GM18502 (cell line): ENCODE results near the gene GFOD1.
A peak's percentile ranks its signal among the peaks of the same experiment; 100 is the strongest.
"Not testable (repeated sequence)": the region's sequence is repeated elsewhere in the genome, so short reads cannot be mapped to it uniquely, and the experiment has no call there.

Experiments
- ATAC-seq: cut with Tn5 transposase; IDR thresholded peaks from one replicate; pipeline ENCODE4 v1.9.1; 2021; ENCODE audit warnings: mild to moderate bottlenecking; ENCODE audit not compliant: unreplicated experiment, poor library complexity

GFOD1 gene

GRCh38 chr6:13468839-13469238 is 18.6 kb downstream of the GFOD1 start:
- no peak for ATAC-seq

DNA sequence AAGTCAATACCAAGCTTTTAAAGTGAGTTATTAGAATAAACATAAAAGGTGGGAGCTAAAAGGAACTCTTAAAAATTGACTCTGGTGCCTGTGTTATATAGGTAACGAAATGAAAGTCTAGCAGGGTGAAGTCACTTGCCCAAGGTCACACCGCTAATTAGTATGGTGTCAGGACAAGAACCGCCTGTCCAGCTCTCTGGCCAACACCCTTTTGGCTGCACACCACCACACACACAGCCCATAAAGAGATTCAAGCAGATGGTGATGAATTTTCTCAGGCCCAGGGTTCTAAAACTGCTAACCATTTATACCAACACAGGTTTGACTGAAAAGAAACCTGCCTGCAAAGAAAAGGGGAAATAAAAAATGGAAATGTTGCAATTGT is 20.2 kb downstream of the GFOD1 start:
- ATAC-seq = no peak

- no peak for ATAC-seq
Observed at GRCh38 chr6:13466304-13467215, 20.8 kb downstream of the GFOD1 start.

DNA sequence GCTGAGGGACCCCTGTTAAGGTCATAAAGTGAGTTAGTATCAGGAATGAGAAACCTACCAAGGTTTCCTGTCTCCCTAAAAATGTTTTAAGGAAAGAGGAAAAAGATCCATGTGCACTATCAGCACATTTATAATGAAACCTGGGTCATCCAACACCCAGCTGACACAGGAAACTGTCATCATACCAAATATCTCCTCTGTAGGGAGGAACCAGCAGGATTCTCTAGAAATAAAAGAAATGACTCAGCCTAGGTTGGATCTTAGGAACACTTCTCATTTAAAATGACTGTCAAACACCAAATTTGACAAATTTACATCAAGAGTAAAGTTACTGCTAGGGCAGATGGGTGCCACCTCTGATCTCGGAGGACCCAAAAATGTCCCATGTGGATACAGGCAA is 21.7 kb downstream of the GFOD1 start:
- no peak for ATAC-seq

DNA sequence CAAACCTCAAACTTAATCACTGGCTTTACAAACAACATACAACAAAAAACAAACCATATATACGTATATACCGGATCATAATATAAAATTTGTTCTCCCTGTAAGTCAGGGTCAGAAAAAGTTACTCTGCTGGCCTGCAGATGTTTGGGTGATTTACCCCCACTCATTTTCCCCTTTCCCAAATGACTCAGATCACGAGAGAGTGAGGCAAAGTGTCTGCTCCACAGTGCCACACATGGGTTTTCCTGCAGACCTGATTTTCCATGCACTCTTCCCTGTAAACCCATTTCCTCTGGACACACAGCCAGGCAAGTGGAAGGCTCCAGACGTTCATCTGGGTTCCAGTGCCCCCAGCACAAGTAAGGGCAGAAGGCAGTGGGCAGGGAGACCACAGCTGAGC is 23.5 kb downstream of the GFOD1 start:
- ATAC-seq = no peak

DNA sequence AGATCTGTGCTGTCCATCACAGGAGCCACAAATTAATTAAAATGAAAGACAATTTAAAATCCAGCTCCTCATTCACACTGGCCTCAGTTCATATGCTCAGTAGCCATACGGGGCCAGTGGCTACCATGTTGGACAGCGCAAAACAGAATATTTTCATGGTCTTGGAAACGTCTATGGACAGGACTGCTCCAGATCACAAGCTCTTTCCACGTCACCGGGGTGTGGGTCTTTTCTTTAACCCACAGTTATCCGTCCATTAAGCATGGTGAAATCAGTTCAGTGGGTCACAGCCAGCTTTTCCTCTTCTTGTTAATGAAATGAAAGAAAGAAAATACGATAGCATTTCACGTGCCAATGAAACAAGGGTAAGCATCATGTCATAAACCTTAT is 24.1 kb downstream of the GFOD1 start:
- no peak for ATAC-seq

DNA sequence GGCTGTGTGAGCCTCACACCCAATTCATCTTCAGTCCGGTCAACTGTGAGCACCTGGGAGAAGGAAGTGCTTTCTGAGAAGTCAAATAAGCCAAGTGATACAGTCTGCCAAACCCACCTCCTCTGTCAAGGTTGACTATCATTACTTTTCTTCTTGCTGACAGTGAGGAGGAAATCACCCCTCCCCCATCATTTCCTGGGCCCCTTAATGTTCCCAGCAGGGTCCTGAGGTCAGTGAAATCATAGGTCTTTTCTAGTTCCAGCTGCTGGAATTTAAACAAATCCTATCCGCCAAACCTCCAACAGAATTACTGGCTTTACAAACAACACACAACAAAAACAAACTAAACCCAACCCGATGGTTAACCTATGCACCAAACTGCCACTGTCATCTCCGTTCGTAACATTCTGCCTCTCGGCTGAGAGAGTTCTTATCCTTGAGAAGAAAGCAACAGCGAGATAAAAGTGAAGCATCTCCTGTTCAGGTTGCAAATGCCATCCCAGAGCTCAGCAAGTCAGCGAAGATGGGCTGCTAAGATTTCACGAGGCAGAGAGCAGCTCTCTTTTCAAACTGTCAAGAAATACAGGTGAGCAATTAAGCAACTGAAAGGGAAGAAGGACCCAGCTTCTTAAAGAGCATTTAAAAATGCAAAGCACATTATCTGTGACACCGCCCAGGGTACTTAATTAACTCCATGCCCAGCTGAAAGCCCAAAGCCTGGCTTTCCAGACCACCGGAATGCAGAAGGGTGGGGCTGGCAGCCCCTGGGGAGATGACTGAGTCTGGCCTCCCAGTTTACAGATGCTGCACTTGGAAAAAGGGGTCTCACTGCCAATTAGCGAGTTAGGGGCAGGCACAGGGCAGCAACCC is 24.7 kb downstream of the GFOD1 start:
- no peak for ATAC-seq

DNA sequence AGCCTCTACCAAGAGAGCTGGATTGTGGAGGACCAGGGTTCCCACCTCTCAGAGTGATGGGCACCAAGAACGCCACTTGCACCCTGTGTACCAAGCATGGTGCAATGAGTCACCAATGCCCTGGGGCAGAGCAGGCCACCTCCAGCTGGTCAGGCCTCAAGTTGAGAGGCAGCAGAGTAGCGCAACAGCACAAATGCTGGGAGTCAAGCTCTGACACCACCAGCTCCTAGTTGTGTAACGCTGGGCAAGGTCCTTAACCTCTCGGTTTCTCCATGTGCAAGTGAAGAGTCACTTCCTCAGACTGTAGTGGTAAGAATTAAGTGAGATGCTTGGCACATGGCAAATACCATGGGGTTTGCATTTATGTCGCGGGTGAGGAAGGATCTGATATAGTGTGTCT is 25.6 kb downstream of the GFOD1 start:
- ATAC-seq = no peak

- ATAC-seq = no peak
Observed at GRCh38 chr6:13461307-13461706, 26.1 kb downstream of the GFOD1 start.

- ATAC-seq = not testable (repeated sequence)
Observed at GRCh38 chr6:13460289-13460688, 27.1 kb downstream of the GFOD1 start.

DNA sequence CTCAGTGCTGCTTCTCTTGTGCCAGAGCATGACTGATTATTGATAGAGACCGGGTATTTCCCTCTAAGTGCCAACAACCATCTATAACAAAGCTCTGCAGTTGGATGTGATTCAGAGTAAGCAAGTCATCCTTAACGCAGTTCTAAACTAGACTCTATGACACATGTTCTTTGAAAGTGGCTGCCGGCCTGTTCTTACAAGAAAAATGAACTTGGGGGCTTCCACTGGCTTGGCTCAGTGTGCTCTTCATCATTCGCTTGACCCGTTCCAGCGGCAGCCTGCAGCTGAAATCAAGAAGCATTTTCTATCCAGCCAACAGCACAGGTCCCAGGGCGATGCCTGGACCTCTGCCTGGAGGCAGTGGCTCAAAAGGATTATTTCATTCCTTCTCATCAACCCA is 29.8 kb downstream of the GFOD1 start:
- no peak for ATAC-seq

DNA sequence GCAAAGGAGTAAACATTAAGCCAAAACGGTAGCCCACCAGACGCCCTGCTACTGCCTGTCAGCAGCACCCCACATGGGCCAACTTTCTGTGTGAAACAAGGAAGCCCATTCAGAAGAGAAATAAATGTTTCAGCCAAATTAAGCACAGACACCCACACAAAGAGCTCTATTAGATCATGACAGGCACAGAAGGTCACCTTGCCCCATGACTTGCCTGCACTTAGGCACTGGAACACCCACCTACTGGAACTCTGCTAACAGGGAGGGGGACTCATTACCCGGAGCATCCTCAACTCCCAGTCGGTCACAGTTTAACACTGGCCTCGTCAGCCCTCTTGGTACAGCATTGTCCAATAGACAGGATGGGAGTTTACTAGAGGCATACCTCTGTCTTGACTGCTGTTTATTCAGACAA is 31.8 kb downstream of the GFOD1 start:
- no peak for ATAC-seq

GRCh38 chr6:13454286-13455221 is 32.8 kb downstream of the GFOD1 start:
- peak; percentile 51 for ATAC-seq

GRCh38 chr6:13453771-13454251 is 33.6 kb downstream of the GFOD1 start:
- peak; percentile 48 for ATAC-seq

DNA sequence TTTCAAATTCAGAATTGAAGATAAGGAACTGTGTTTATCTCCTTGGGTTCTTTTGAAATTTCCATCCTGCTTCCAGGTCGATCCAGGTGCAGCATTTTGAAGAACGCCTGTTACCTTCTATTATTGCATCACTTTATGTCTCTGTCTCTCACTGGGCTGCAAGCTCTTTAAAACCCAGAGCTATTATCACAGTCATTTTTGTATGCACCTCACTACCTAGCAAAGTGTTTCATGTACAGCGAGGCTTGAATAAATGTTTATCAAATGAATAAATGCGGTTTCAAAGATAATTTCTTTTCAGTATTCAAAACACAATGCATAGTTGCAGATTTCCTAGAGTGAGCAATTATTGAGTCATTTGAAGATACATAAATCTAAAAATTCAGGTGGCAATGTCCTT is 34.2 kb downstream of the GFOD1 start:
- ATAC-seq = no peak

GRCh38 chr6:13452346-13453117 is 34.9 kb downstream of the GFOD1 start:
- no peak for ATAC-seq

- ATAC-seq = no peak
Observed at GRCh38 chr6:13451181-13451895, 36.1 kb downstream of the GFOD1 start.

DNA sequence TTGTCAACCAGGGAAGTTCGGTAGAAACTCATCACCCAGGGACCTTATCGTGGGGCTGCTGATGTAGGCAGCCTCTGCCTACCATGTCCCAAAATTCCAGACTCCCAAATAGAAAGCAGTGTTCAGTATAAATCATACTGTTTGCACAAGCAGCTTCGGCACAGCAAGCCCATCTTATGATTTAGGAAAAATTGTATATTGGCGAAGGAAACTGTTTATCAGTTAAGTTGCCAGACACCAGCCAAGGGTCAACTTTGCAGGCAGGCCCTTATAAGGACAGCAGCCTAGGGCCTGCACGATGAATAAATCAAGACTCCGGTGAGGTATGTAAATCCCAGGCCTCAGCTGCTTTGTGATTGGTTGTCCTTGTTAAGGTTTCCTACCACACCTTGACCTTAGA is 36.8 kb downstream of the GFOD1 start:
- no peak for ATAC-seq
